Gastroesophageal sphincter (tissue), 4 donors: Measurements from ENCODE around the gene SF3A2. TPM values are rescaled to one million over a fixed set of nuclear protein-coding genes. Genes with fewer than 3 reads are reported as not detected.

Experiments
- ATAC-seq: fragments of 150-250 bp; one replicate; pipeline ENCODE4 v1.9.1; 2016; ENCODE audit warnings: mild to moderate bottlenecking, moderate library complexity
- H3K27ac ChIP-seq, 4 donors: fragments of 200-600 bp; sonication (generic) in 3 of 4; 1 replicate in 3 of 4; 2 replicates in 1 of 4; pipeline ENCODE4 v1.5.1; 2016 to 2019
- H3K27me3 ChIP-seq: fragments of 200-600 bp; sonication (generic); one replicate; pipeline ENCODE4 v1.5.1; 2019
- H3K36me3 ChIP-seq, 2 donors: fragments of 200-600 bp; sonication (generic); one replicate each; pipeline ENCODE4 v1.5.1; 2019; ENCODE audit warnings: control low read depth in 1 of 2
- H3K4me1 ChIP-seq, 3 donors: fragments of 200-600 bp; sonication (generic); 1 replicate in 2 of 3; 2 replicates in 1 of 3; pipeline ENCODE4 v1.5.1; 2016 to 2019; ENCODE audit warnings: control low read depth in 2 of 3
- H3K4me3 ChIP-seq, 2 donors: fragments of 200-600 bp; sonication (generic); one replicate each; pipeline ENCODE4 v1.5.1; 2019; ENCODE audit warnings: mild to moderate bottlenecking in 1 of 2, moderate library complexity in 1 of 2
- H3K9me3 ChIP-seq, 3 donors: fragments of 200-600 bp; sonication (generic); one replicate each; pipeline ENCODE4 v1.5.1; 2017 to 2019; ENCODE audit warnings: control low read depth in 2 of 3
- EP300 ChIP-seq: sonication (generic); formaldehyde crosslinking; IDR thresholded peaks from one replicate; pipeline ENCODE4 v1.6.1; 2017; ENCODE audit warnings: antibody characterized with exemption, mild to moderate bottlenecking
- POLR2A ChIP-seq, 2 donors: fragments of 450-650 bp; IDR thresholded peaks; one replicate each; pipeline ENCODE4 v1.6.1; 2017; ENCODE audit warnings: antibody characterized with exemption in 2 of 2, mild to moderate bottlenecking in 2 of 2, moderate library complexity in 1 of 2
- POLR2AphosphoS5 ChIP-seq: sonication (generic); formaldehyde crosslinking; IDR thresholded peaks from one replicate; pipeline ENCODE4 v1.6.1; 2017; ENCODE audit warnings: antibody characterized with exemption
- WGBS, 2 donors: methylation state at CpG; one replicate each; pipeline ENCODE4 v1.1.5; 2018; ENCODE audit warnings: low coverage in 1 of 2; 5-methylcytosine and 5-hydroxymethylcytosine counted together
- total RNA-seq, 4 donors: library from RNA; depleted of rRNA; stranded (reverse); fragments of >200 nt; gene quantifications; one replicate each; pipeline ENCODE4 v1.1.0, GENCODE V29; 2016
- TF ChIP-seq, protein P1 (sequence below), 4 experiments: fragments of 200-600 bp in 2 of 4; fragments of 450-650 bp in 2 of 4; sonication (generic) in 1 of 4; IDR thresholded peaks; one replicate each; pipeline ENCODE4 v1.5.1; 2017 to 2019; ENCODE audit warnings: antibody characterized with exemption in 4 of 4, mild to moderate bottlenecking in 2 of 4, moderate library complexity in 2 of 4

Gene SF3A2
- total RNA-seq, 4 donors from 2014 or later: 27.5 to 40.3 (median 37.4) TPM

GRCh38 chr19:2226051-2226839 lies 10.4 kb upstream of the SF3A2 start:
- TF ChIP-seq POLR2AphosphoS5: no peak
- TF ChIP-seq, protein P1, sequence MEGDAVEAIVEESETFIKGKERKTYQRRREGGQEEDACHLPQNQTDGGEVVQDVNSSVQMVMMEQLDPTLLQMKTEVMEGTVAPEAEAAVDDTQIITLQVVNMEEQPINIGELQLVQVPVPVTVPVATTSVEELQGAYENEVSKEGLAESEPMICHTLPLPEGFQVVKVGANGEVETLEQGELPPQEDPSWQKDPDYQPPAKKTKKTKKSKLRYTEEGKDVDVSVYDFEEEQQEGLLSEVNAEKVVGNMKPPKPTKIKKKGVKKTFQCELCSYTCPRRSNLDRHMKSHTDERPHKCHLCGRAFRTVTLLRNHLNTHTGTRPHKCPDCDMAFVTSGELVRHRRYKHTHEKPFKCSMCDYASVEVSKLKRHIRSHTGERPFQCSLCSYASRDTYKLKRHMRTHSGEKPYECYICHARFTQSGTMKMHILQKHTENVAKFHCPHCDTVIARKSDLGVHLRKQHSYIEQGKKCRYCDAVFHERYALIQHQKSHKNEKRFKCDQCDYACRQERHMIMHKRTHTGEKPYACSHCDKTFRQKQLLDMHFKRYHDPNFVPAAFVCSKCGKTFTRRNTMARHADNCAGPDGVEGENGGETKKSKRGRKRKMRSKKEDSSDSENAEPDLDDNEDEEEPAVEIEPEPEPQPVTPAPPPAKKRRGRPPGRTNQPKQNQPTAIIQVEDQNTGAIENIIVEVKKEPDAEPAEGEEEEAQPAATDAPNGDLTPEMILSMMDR (IDR thresholded peaks at IDR 0.05): no peak
- TF ChIP-seq POLR2A (IDR thresholded peaks at IDR 0.05): no peak
- no peak for TF ChIP-seq EP300
- Histone ChIP-seq H3K36me3 (peaks cover 0 to 99% of the 10 kb centered on the region in 2 donors), H3K4me1 (peaks cover 0 to 14% (median 0%) of the 10 kb centered on the region in 3 donors), H3K27me3 (no peaks in the 10 kb centered on the region), H3K4me3 (no peak overlapping the region), H3K27ac (no peak overlapping the region), H3K9me3 (no peaks in the 10 kb centered on the region)
- WGBS, 2 donors: no CpG with 5 or more reads among the region's 59 CpGs
- no peak for ATAC-seq

GRCh38 chr19:2226840-2227360 lies 9.7 kb upstream of the SF3A2 start:
- Histone ChIP-seq H3K9me3 (no peaks in the 10 kb centered on the region), H3K36me3 (peaks cover 0 to 100% of the 10 kb centered on the region in 2 donors), H3K27ac (no peak overlapping the region), H3K4me1 (peaks cover 0 to 14% (median 0%) of the 10 kb centered on the region in 3 donors), H3K27me3 (no peaks in the 10 kb centered on the region), H3K4me3 (no peak overlapping the region)
- TF ChIP-seq, protein P1 (IDR thresholded peaks at IDR 0.05): no peak
- no peak for TF ChIP-seq POLR2AphosphoS5
- TF ChIP-seq POLR2A (IDR thresholded peaks at IDR 0.05): no peak
- no peak for TF ChIP-seq EP300
- WGBS, 2 donors: 100% methylated on average over 1 of the region's 53 CpGs; no CpG with 5 or more reads in 1 of the 2 donors
- ATAC-seq: no peak

- Histone ChIP-seq H3K4me3 (no peak overlapping the region), H3K27me3 (no peaks in the 10 kb centered on the region), H3K9me3 (no peaks in the 10 kb centered on the region), H3K36me3 (peaks cover 0 to 100% of the 10 kb centered on the region in 2 donors), H3K4me1 (peaks cover 0 to 13% (median 0%) of the 10 kb centered on the region in 3 donors), H3K27ac (no peak overlapping the region)
- no peak for ATAC-seq
- 85% methylated on average over 4 of the region's 67 CpGs; no CpG with 5 or more reads in 1 of the 2 donors for WGBS, 2 donors
- TF ChIP-seq POLR2AphosphoS5 (no peak), EP300 (no peak), POLR2A (IDR thresholded peaks at IDR 0.05) (no peak)
- TF ChIP-seq, protein P1 (IDR thresholded peaks at IDR 0.05): no peak
These were observed 9.0 kb upstream of the SF3A2 start for GRCh38 chr19:2227415-2228156.

DNA sequence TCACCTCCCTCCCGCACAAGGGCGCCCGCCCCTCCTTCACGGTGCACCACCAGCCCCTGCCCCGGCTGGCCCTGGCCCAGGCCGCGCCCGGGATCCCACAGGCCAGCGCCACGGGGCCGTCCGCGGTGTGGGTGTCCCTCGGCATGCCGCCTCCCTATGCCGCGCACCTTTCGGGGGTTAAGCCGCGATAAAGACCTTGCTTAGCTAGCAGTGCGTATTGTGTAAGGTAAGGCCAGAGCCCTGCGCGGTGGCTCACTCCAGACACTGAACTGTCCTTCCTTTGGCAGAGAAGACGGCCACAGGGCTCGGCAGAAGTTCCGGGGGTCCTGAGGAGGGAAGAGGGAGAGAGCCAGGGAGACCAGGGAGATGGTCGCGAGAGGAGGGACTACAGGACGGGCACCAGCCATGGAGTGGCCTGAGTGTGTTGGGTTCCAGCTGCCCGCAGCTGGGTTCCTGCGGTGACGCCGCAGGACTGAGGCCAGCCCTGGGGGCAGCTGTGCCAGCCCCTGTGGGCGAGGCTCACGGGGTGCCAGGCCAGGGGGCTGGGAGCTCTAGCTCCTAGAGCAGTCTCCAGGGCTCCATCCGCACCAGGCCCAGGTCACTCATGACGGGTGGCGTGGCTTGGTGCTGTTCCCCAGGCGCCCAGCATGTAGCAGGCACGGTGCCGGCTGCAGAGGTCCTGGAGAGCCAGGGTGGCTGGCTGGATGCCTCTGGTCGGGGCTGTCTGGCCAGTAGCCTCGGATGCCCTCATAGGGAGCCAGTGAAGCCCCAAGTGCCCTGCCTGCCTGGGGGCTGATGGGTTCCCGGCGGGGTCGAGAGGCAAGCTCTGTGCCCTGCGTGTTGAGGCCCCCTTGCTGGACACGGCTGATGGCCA lies 8.2 kb upstream of the SF3A2 start:
- no peaks in the 10 kb centered on the region for H3K9me3 ChIP-seq
- TF ChIP-seq EP300 (no peak), POLR2AphosphoS5 (no peak), POLR2A (IDR thresholded peaks at IDR 0.05) (no peak)
- TF ChIP-seq, protein P1 (IDR thresholded peaks at IDR 0.05): no peak
- H3K4me3 ChIP-seq: no peak overlapping the region
- H3K27ac ChIP-seq: no peak overlapping the region
- H3K27me3 ChIP-seq: no peaks in the 10 kb centered on the region
- 81 to 90% methylated on average over 7 of the region's 48 CpGs for WGBS, 2 donors
- H3K36me3 ChIP-seq: peaks cover 0 to 100% of the 10 kb centered on the region in 2 donors
- ATAC-seq: no peak
- peaks cover 0 to 18% (median 0%) of the 10 kb centered on the region in 3 donors for H3K4me1 ChIP-seq
